Cardiac muscle cell (in vitro differentiated cells and primary cell): ENCODE data around the gene GAS7. TPM values are rescaled to one million over a fixed set of nuclear protein-coding genes. Genes with fewer than 3 reads are reported as not detected.

Source experiments
- DNase-seq, 2 donors: peaks; one replicate each; pipeline versions ENCODE4 v3.0.0 to v3.0.0-alpha.2; 2010 to 2017; ENCODE audit warnings: low read depth in 1 of 2, low spot score in 1 of 2
- H3K27ac ChIP-seq: fragments of 200-600 bp; sonication (generic); 2 replicates; pipeline ENCODE4 v1.5.1; 2016
- H3K27me3 ChIP-seq: fragments of 200-600 bp; sonication (generic); 2 replicates; pipeline ENCODE4 v1.6.0; 2016; ENCODE audit warnings: control low read depth
- H3K36me3 ChIP-seq: fragments of 200-600 bp; sonication (generic); 2 replicates; pipeline ENCODE4 v1.5.1; 2016; ENCODE audit warnings: control low read depth
- H3K4me1 ChIP-seq: fragments of 200-600 bp; sonication (generic); 2 replicates; pipeline ENCODE4 v1.8.1; 2017; ENCODE audit warnings: low read depth, mild to moderate bottlenecking, mixed run types
- H3K4me3 ChIP-seq: fragments of 200-600 bp; sonication (generic); 2 replicates; pipeline ENCODE4 v1.5.1; 2016; ENCODE audit warnings: mild to moderate bottlenecking
- H3K9me3 ChIP-seq: fragments of 200-600 bp; sonication (generic); 2 replicates; pipeline ENCODE4 v1.5.1; 2017; ENCODE audit warnings: low read depth, mild to moderate bottlenecking, control low read depth
- polyA plus RNA-seq: library from polyadenylated mRNA; unstranded; fragments of >200 nt; fragmentation: Nextera tagmentation; extraction: Ambion mirVana; gene quantifications from 2 replicates; pipeline ENCODE4 v1.2.1, GENCODE V29; 2016
- total RNA-seq: library from RNA; depleted of rRNA; stranded (reverse); fragments of >200 nt; gene quantifications from 2 replicates; pipeline ENCODE4 v1.2.3, GENCODE V29; 2016
- TF ChIP-seq, protein P1 (sequence below): IDR thresholded peaks from 2 replicates; pipeline ENCODE4 v1.5.1; 2012; ENCODE audit warnings: low read depth, mild to moderate bottlenecking, low read length

GAS7 gene
- total and polyA plus RNA-seq, 2 experiments from 2014 or later = 6.1 to 13.5 TPM

DNA sequence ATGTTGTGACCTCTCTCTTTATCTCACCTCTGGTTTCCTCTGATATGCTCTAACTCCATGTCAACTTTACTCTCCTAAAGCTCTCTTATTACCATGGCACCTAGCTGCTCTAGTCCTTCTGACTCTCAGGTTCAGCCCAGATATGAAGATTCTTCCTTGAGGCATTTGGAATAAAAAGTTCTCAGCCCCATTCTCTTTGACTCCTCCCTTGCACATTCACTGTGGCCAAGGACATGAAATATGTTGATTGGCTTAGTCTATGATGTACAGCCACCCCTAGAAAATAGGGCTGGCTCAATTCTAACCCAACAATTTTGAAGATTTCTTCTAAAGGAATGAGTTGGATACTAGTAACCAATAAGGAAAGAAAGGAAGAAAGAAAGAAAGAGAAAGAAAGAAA is 20.8 kb upstream of the GAS7 start:
- DNase-seq = no peak
- Histone ChIP-seq H3K27ac (no peak overlapping the region), H3K4me1 (no peaks in the 10 kb centered on the region), H3K36me3 (no peaks in the 10 kb centered on the region), H3K9me3 (no peaks in the 10 kb centered on the region), H3K27me3 (no peaks in the 10 kb centered on the region), H3K4me3 (no peak overlapping the region)
- TF ChIP-seq, protein P1, sequence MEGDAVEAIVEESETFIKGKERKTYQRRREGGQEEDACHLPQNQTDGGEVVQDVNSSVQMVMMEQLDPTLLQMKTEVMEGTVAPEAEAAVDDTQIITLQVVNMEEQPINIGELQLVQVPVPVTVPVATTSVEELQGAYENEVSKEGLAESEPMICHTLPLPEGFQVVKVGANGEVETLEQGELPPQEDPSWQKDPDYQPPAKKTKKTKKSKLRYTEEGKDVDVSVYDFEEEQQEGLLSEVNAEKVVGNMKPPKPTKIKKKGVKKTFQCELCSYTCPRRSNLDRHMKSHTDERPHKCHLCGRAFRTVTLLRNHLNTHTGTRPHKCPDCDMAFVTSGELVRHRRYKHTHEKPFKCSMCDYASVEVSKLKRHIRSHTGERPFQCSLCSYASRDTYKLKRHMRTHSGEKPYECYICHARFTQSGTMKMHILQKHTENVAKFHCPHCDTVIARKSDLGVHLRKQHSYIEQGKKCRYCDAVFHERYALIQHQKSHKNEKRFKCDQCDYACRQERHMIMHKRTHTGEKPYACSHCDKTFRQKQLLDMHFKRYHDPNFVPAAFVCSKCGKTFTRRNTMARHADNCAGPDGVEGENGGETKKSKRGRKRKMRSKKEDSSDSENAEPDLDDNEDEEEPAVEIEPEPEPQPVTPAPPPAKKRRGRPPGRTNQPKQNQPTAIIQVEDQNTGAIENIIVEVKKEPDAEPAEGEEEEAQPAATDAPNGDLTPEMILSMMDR = no peak

DNA sequence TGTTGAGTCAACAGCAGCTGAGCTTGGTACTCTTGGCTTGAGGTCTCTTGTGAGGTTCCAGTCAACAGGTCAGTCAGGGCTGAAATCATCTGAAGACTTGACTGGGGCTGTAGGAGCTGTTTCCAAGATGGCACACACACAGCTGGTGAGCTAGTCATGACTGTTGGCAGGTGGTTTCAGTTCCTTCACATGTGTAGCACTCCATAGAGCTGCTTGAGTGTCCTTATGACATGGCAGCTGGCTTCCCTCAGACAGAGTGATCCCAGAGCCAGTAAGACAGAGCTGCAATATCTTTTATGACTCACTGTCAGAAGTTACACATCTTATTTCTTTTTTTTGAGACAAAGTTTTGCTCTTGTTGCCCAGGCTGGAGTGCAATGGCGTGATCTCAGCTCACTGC is 19.5 kb upstream of the GAS7 start:
- TF ChIP-seq, protein P1 = no peak
- no peaks in the 10 kb centered on the region for H3K27me3 ChIP-seq
- H3K27ac ChIP-seq = no peak overlapping the region
- H3K4me3 ChIP-seq = no peak overlapping the region
- H3K9me3 ChIP-seq = no peaks in the 10 kb centered on the region
- no peaks in the 10 kb centered on the region for H3K4me1 ChIP-seq
- no peaks in the 10 kb centered on the region for H3K36me3 ChIP-seq
- peak in 1 of 2 donors; percentile 73 for DNase-seq

DNA sequence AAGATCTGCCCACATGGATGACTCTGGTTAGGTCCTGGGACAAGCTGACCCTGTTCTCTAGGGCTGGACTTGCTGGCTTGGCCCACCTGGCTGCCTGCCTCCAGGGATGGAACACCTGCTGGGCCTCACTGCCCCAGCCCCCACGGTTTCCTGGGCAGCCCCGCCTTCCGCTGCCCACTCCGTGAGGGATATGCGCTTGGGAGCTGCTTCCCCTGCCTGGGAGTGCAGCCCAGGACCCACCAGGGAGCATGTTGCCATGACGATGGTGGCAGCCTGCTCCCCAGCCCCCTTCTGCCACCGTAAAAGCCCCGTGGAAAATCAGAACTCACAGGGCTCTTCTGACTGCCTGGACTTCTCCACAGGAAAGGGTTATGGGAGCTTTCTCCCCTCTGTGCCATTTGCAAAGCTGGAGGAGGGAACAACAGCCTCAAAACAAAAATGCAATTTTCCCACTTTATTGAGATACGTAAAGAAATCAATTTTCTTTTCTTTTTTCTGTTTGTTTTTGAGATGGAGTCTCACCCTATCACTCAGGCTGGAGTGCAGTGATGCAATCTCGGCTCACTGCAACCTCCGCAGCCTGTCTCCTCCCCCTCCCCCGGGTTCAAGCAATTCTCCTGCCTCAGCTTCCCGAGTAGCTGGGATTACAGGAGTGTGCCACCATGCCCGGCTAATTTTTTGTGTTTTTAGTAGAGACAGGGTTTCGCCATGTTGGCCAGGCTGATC is 18.0 kb upstream of the GAS7 start:
- H3K4me3 ChIP-seq = no peak overlapping the region
- H3K36me3 ChIP-seq = no peaks in the 10 kb centered on the region
- no peak for DNase-seq
- TF ChIP-seq, protein P1 = no peak
- H3K9me3 ChIP-seq = no peaks in the 10 kb centered on the region
- no peaks in the 10 kb centered on the region for H3K4me1 ChIP-seq
- H3K27me3 ChIP-seq = no peaks in the 10 kb centered on the region
- H3K27ac ChIP-seq = no peak overlapping the region

DNA sequence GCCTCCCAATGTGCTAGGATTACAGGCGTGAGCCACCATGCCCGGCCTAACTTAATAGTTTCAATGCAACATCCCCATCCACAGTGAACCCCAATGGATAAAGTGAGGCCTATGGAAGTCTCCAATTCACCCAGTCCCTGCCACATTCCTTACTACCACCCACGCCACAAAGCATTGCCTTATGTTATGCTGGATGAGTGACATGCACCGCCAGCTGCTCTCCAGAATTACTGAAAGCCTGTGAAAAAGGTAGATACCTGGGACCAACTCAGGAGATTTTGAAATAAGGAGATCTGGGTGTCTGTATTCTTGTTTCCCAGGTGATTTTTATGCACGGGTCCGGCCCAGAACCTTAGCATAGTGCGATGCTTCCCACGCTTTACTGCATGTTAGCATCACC is 16.9 kb upstream of the GAS7 start:
- Histone ChIP-seq H3K4me3 (no peak overlapping the region), H3K36me3 (no peaks in the 10 kb centered on the region), H3K27ac (no peak overlapping the region), H3K4me1 (no peaks in the 10 kb centered on the region), H3K27me3 (no peaks in the 10 kb centered on the region), H3K9me3 (no peaks in the 10 kb centered on the region)
- DNase-seq = no peak
- TF ChIP-seq, protein P1 = no peak

DNA sequence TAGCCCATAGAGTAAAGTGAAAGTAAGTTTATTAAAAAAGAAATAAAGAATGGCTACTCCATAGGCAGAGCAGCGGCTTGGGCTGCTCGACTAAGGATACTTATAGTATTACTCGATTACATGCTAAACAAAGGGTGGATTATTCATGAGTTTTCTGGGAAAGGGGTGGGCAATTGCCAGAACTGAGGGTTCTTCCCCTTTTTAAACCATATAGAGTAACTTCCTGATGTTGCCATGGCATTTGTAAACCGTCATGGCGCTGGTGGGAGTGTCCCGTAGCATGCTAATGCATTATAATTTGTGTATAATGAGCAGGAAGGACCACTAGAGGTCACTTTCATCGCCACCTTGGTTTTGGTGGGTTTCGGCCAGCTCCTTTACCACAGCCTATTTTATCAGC is 13.3 kb upstream of the GAS7 start:
- no peak for DNase-seq
- no peaks in the 10 kb centered on the region for H3K27me3 ChIP-seq
- no peaks in the 10 kb centered on the region for H3K36me3 ChIP-seq
- H3K27ac ChIP-seq = no peak overlapping the region
- no peaks in the 10 kb centered on the region for H3K4me1 ChIP-seq
- H3K9me3 ChIP-seq = no peaks in the 10 kb centered on the region
- H3K4me3 ChIP-seq = no peak overlapping the region
- TF ChIP-seq, protein P1 = no peak
